BE2C (cell line): ENCODE measurements around the gene LRIT1.

Source experiments
- DNase-seq: peaks from one replicate; pipeline ENCODE4 v3.0.0-alpha.2; 2020
- H3K27me3 ChIP-seq: fragments of 250-450 bp; sonication (Bioruptor Pico); 2 replicates; pipeline ENCODE4 v1.5.1; 2020; ENCODE audit warnings: mild to moderate bottlenecking
- H3K36me3 ChIP-seq: fragments of 250-450 bp; sonication (Bioruptor Pico); 2 replicates; pipeline ENCODE4 v1.5.1; 2020; ENCODE audit warnings: mild to moderate bottlenecking
- H3K4me1 ChIP-seq: fragments of 250-450 bp; sonication (Bioruptor Pico); 2 replicates; pipeline ENCODE4 v1.5.1; 2020
- H3K4me3 ChIP-seq: 2 replicates; pipeline ENCODE4 v1.5.1; 2011; ENCODE audit warnings: low read depth, low read length
- H3K9me3 ChIP-seq: fragments of 250-450 bp; sonication (Bioruptor Pico); 2 replicates; pipeline ENCODE4 v1.5.1; 2020
- CTCF ChIP-seq: IDR thresholded peaks from 2 replicates; pipeline ENCODE4 v1.5.1; 2012; ENCODE audit warnings: mild to moderate bottlenecking, low read depth, low read length

LRIT1 gene

GRCh38 chr10:84243759-84244158 lies 2.4 kb upstream of the LRIT1 start:
- DNase-seq = no peak
- no peaks in the 10 kb centered on the region for H3K27me3 ChIP-seq

GRCh38 chr10:84238909-84239308 lies 2.4 kb downstream of the LRIT1 start:
- H3K4me1 ChIP-seq = no peaks in the 10 kb centered on the region
- H3K9me3 ChIP-seq = no peaks in the 10 kb centered on the region
- no peak for TF ChIP-seq CTCF
- no peak for DNase-seq
- H3K4me3 ChIP-seq = no peak overlapping the region
- no peaks in the 10 kb centered on the region for H3K36me3 ChIP-seq
- H3K27me3 ChIP-seq = no peaks in the 10 kb centered on the region

More at GRCh38 chr10:84243759-84244158, 2.4 kb upstream of the LRIT1 start:
- no peaks in the 10 kb centered on the region for H3K4me1 ChIP-seq
- no peak for TF ChIP-seq CTCF
- no peaks in the 10 kb centered on the region for H3K36me3 ChIP-seq
- H3K9me3 ChIP-seq = no peaks in the 10 kb centered on the region
- H3K4me3 ChIP-seq = no peak overlapping the region

GRCh38 chr10:84237199-84238051 lies 3.9 kb downstream of the LRIT1 start:
- H3K4me1 ChIP-seq = no peaks in the 10 kb centered on the region
- no peak for DNase-seq
- no peaks in the 10 kb centered on the region for H3K9me3 ChIP-seq
- H3K27me3 ChIP-seq = no peaks in the 10 kb centered on the region
- H3K36me3 ChIP-seq = no peaks in the 10 kb centered on the region
- no peak for TF ChIP-seq CTCF
- no peak overlapping the region for H3K4me3 ChIP-seq

GRCh38 chr10:84236807-84237198 lies 4.5 kb downstream of the LRIT1 start:
- DNase-seq = no peak
- no peak for TF ChIP-seq CTCF
- Histone ChIP-seq H3K4me3 (no peak overlapping the region), H3K4me1 (no peaks in the 10 kb centered on the region), H3K27me3 (no peaks in the 10 kb centered on the region), H3K9me3 (no peaks in the 10 kb centered on the region), H3K36me3 (no peaks in the 10 kb centered on the region)

- DNase-seq = no peak
- Histone ChIP-seq H3K36me3 (no peaks in the 10 kb centered on the region), H3K9me3 (no peaks in the 10 kb centered on the region), H3K4me1 (no peaks in the 10 kb centered on the region), H3K4me3 (no peak overlapping the region), H3K27me3 (no peaks in the 10 kb centered on the region)
- TF ChIP-seq CTCF = no peak
These were observed 6.2 kb downstream of the LRIT1 start for GRCh38 chr10:84235096-84235495.

- DNase-seq = no peak
- H3K4me3 ChIP-seq = no peak overlapping the region
- no peaks in the 10 kb centered on the region for H3K27me3 ChIP-seq
- H3K4me1 ChIP-seq = no peaks in the 10 kb centered on the region
- H3K36me3 ChIP-seq = no peaks in the 10 kb centered on the region
- TF ChIP-seq CTCF = no peak
- H3K9me3 ChIP-seq = no peaks in the 10 kb centered on the region
These were observed 6.9 kb downstream of the LRIT1 start for GRCh38 chr10:84234479-84234878.
